Endodermal cell (in vitro differentiated cells): ENCODE measurements around the gene IL31. TPM values are rescaled to one million over a fixed set of nuclear protein-coding genes. Genes with fewer than 3 reads are reported as not detected.

Source experiments
- DNase-seq: peaks from one replicate; pipeline ENCODE4 v3.0.0-alpha.2; 2017
- H3K27ac ChIP-seq: 2 replicates; pipeline ENCODE4 v1.5.1; 2013; ENCODE audit warnings: mild to moderate bottlenecking, low read depth, low read length, moderate library complexity
- H3K27me3 ChIP-seq: 2 replicates; pipeline ENCODE4 v1.6.1; 2013; ENCODE audit warnings: mild to moderate bottlenecking, low read length, moderate library complexity; ENCODE audit not compliant: insufficient read depth, control insufficient read depth, poor library complexity, severe bottlenecking
- H3K36me3 ChIP-seq: 2 replicates; pipeline ENCODE4 v1.7.0; 2013; ENCODE audit warnings: mild to moderate bottlenecking, low read length, moderate library complexity; ENCODE audit not compliant: control insufficient read depth, insufficient read depth
- H3K4me1 ChIP-seq: one replicate; pipeline ENCODE4 v1.7.0; 2013; ENCODE audit warnings: low read length; ENCODE audit not compliant: control insufficient read depth, insufficient read depth
- H3K4me3 ChIP-seq: 2 replicates; pipeline ENCODE4 v1.5.1; 2013; ENCODE audit warnings: mild to moderate bottlenecking, low read length, moderate library complexity
- H3K9ac ChIP-seq: 2 replicates; pipeline ENCODE4 v1.6.1; 2013; ENCODE audit warnings: mild to moderate bottlenecking, low read length, moderate library complexity; ENCODE audit not compliant: poor library complexity, severe bottlenecking; ENCODE audit errors: extremely low read depth
- H3K9me3 ChIP-seq: 2 replicates; pipeline ENCODE4 v1.6.1; 2013; ENCODE audit warnings: mild to moderate bottlenecking, low read length, moderate library complexity; ENCODE audit not compliant: control insufficient read depth
- H3K27ac Mint-ChIP-seq: 2 replicates; pipeline ENCODE4 v1.8.0; 2020; ENCODE audit warnings: mixed read lengths
- H3K27me3 Mint-ChIP-seq: 2 replicates; pipeline ENCODE4 v1.8.0; 2021; ENCODE audit warnings: mild to moderate bottlenecking, mixed read lengths; ENCODE audit not compliant: insufficient read depth
- H3K36me3 Mint-ChIP-seq: 2 replicates; pipeline ENCODE4 v1.8.0; 2020; ENCODE audit warnings: low read depth, mixed read lengths
- H3K4me1 Mint-ChIP-seq: 2 replicates; pipeline ENCODE4 v1.8.0; 2020; ENCODE audit warnings: mixed read lengths
- H3K4me3 Mint-ChIP-seq: 2 replicates; pipeline ENCODE4 v1.8.0; 2020; ENCODE audit warnings: mild to moderate bottlenecking, moderate library complexity, mixed read lengths
- H3K9me3 Mint-ChIP-seq: 2 replicates; pipeline ENCODE4 v1.8.0; 2020; ENCODE audit warnings: mild to moderate bottlenecking, mixed read lengths
- CTCF ChIP-seq: fragments of 200-600 bp; sonication (generic); conservative IDR thresholded peaks from 2 replicates; pipeline ENCODE4 v1.5.0; 2021; ENCODE audit warnings: antibody characterized with exemption, mild to moderate bottlenecking
- WGBS, 2 experiments: methylation state at CpG; one replicate each; pipeline versions ENCODE4 v1.1.5 to v1.1.7; 2013; ENCODE audit warnings: missing lambda C conversion rate in 2 of 2, mixed read lengths in 1 of 2; ENCODE audit not compliant: insufficient coverage in 1 of 2, insufficient read length in 1 of 2; 5-methylcytosine and 5-hydroxymethylcytosine counted together
- total RNA-seq, 2 donors: library from RNA; stranded (reverse); fragmentation: NEBNext Ultra II Directional in 1 of 2; extraction: Animal tissue kit (Norgen Biotek cat#: 25700) in 1 of 2; gene quantifications; 2 replicates in 1 of 2; 3 replicates in 1 of 2; pipeline ENCODE4 v1.2.1, GENCODE V29; 2021

IL31 gene
- total RNA-seq, 2 donors from 2014 or later, result not detected

DNA sequence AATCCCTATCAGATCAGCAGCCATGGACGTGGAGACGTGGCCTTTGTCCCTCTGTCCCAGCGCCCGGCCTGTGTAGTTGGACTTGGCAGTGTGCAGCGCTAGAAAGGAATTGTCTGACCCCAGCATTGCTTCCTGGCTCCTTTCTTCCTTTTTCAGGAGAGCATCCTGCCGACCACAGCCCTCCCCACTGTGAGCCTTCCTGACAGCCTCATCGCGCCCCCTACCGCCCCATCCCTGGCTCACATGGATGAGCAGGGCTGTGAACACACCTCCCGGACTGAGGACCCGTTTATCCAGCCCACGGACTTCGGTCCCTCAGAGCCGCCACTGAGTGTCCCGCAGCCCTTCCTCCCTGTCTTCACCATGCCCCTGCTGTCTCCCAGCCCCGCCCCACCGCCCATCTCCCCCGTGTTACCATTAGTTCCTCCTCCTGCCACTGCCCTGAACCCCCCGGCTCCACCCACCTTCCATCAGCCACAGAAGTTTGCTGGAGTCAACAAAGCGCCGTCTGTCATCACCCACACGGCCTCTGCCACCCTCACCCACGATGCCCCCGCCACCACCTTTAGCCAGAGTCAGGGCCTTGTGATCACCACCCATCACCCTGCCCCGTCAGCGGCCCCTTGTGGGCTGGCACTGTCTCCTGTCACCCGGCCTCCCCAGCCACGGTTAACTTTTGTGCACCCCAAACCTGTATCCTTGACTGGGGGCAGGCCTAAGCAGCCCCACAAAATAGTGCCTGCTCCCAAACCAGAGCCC, 40.6 kb downstream of the IL31 start:
- no peak overlapping the region for H3K9ac ChIP-seq
- Mint-ChIP-seq H3K4me3 (no peak overlapping the region), H3K9me3 (no peaks in the 10 kb centered on the region), H3K4me1 (no peaks in the 10 kb centered on the region), H3K27me3 (no peaks in the 10 kb centered on the region), H3K36me3 (peaks cover 29% of the 10 kb centered on the region), H3K27ac (no peak overlapping the region)
- H3K9me3 ChIP-seq, result no peaks in the 10 kb centered on the region
- no peaks in the 10 kb centered on the region for H3K27me3 ChIP-seq
- WGBS, 2 experiments, result 84 to 89% methylated on average over 19 to 28 of the region's 28 CpGs
- no peak overlapping the region for H3K4me3 ChIP-seq
- DNase-seq, result peak; percentile 87
- TF ChIP-seq CTCF, result peak; percentile 34
- peaks cover 12% of the 10 kb centered on the region for H3K36me3 ChIP-seq
- no peaks in the 10 kb centered on the region for H3K4me1 ChIP-seq
- H3K27ac ChIP-seq, result no peak overlapping the region

DNA sequence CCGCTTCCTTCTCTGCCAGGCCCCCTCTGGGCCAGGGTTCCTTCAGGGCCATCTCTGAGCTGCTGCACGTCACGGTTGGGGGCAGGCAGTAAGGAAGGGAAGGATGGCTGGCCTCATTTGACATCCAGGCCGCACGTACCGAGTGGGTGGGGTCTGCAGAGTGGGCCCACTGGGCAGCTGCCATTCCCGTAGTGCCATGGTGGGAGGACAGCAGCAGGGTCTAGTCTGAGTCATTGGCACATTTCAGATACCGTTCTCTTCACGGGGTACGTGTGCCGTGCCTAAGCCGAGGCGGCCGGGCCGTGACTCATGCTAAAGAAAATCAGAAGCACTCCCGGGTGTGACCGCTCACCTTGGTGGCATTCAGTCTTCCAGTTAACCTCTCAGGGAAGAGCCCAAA, 43.9 kb downstream of the IL31 start:
- no peak overlapping the region for H3K4me3 Mint-ChIP-seq
- Histone ChIP-seq H3K27ac (no peak overlapping the region), H3K9me3 (no peaks in the 10 kb centered on the region), H3K4me1 (no peaks in the 10 kb centered on the region), H3K9ac (no peak overlapping the region), H3K36me3 (peaks cover 17% of the 10 kb centered on the region), H3K4me3 (no peak overlapping the region), H3K27me3 (no peaks in the 10 kb centered on the region)
- H3K9me3 Mint-ChIP-seq, result no peaks in the 10 kb centered on the region
- peaks cover 27% of the 10 kb centered on the region for H3K36me3 Mint-ChIP-seq
- H3K4me1 Mint-ChIP-seq, result no peaks in the 10 kb centered on the region
- no peaks in the 10 kb centered on the region for H3K27me3 Mint-ChIP-seq
- peak; percentile 39 for DNase-seq
- no peak for TF ChIP-seq CTCF
- H3K27ac Mint-ChIP-seq, result no peak overlapping the region
- 88 to 92% methylated on average over 17 of the region's 17 CpGs for WGBS, 2 experiments

GRCh38 chr12:122129131-122129530, 44.9 kb downstream of the IL31 start:
- no peak overlapping the region for H3K9ac ChIP-seq
- no peaks in the 10 kb centered on the region for H3K9me3 ChIP-seq
- H3K9me3 Mint-ChIP-seq, result no peaks in the 10 kb centered on the region

More at GRCh38 chr12:122129131-122129530, 44.9 kb downstream of the IL31 start:
- H3K27me3 ChIP-seq, result no peaks in the 10 kb centered on the region
- 92 to 94% methylated on average over 12 to 13 of the region's 13 CpGs for WGBS, 2 experiments
- no peak for TF ChIP-seq CTCF
- peaks cover 23% of the 10 kb centered on the region for H3K36me3 Mint-ChIP-seq
- no peaks in the 10 kb centered on the region for H3K4me1 ChIP-seq
- no peaks in the 10 kb centered on the region for H3K4me1 Mint-ChIP-seq
- no peaks in the 10 kb centered on the region for H3K27me3 Mint-ChIP-seq
- no peak overlapping the region for H3K27ac Mint-ChIP-seq
- H3K4me3 ChIP-seq, result no peak overlapping the region
- H3K27ac ChIP-seq, result no peak overlapping the region
- DNase-seq, result peak; percentile 31
- H3K4me3 Mint-ChIP-seq, result no peak overlapping the region
- H3K36me3 ChIP-seq, result peaks cover 17% of the 10 kb centered on the region
